HG03039 (cell line): ENCODE data around the gene MRAP.
"Not testable (repeated sequence)": the region's sequence is repeated elsewhere in the genome, so short reads cannot be mapped to it uniquely, and the experiment has no call there.

ENCODE experiments used
- ATAC-seq: cut with Tn5 transposase; IDR thresholded peaks from one replicate; pipeline ENCODE4 v1.9.1; 2021; ENCODE audit warnings: mild to moderate bottlenecking, moderate library complexity; ENCODE audit not compliant: unreplicated experiment

Gene MRAP

GRCh38 chr21:32298658-32299081 lies at the start of gene MRAP:
Gene MRAP (plus strand): TSS chr21:32298855. CDS start chr21:32298972, 117 bp downstream.
- ATAC-seq = no peak

- no peak for ATAC-seq
These were observed 49.0 kb upstream of the MRAP start for GRCh38 chr21:32249511-32250280.

GRCh38 chr21:32252136-32252535 lies 46.5 kb upstream of the MRAP start:
- ATAC-seq = no peak

- no peak for ATAC-seq
These were observed 45.4 kb upstream of the MRAP start for GRCh38 chr21:32253215-32253641.

- no peak for ATAC-seq
These were observed 42.4 kb upstream of the MRAP start for GRCh38 chr21:32256251-32256650.

GRCh38 chr21:32256873-32257620 lies 41.6 kb upstream of the MRAP start:
- ATAC-seq = no peak

GRCh38 chr21:32257962-32258785 lies 40.5 kb upstream of the MRAP start:
- ATAC-seq = no peak

GRCh38 chr21:32258786-32259048 lies 39.9 kb upstream of the MRAP start:
- ATAC-seq = not testable (repeated sequence)

- ATAC-seq = no peak
These were observed 38.5 kb upstream of the MRAP start for GRCh38 chr21:32260130-32260529.

- ATAC-seq = no peak
These were observed 36.7 kb upstream of the MRAP start for GRCh38 chr21:32261929-32262328.

GRCh38 chr21:32265321-32265720 lies 33.3 kb upstream of the MRAP start:
- not testable (repeated sequence) for ATAC-seq

- ATAC-seq = no peak
These were observed 27.9 kb upstream of the MRAP start for GRCh38 chr21:32270748-32271147.

GRCh38 chr21:32276671-32277070 lies 22.0 kb upstream of the MRAP start:
- ATAC-seq = no peak

- ATAC-seq = no peak
These were observed 20.6 kb upstream of the MRAP start for GRCh38 chr21:32278103-32278502.

GRCh38 chr21:32278518-32279376 lies 19.9 kb upstream of the MRAP start, which contains the start of gene MIS18A:
Gene MIS18A (minus strand): TSS chr21:32279049. CDS start chr21:32279014, 35 bp downstream.
- ATAC-seq = peak; percentile 95

- ATAC-seq = no peak
These were observed 19.3 kb upstream of the MRAP start for GRCh38 chr21:32279377-32279680.

GRCh38 chr21:32281531-32281930 lies 17.1 kb upstream of the MRAP start:
- no peak for ATAC-seq

GRCh38 chr21:32282992-32283391 lies 15.7 kb upstream of the MRAP start:
- no peak for ATAC-seq

- no peak for ATAC-seq
These were observed 13.2 kb upstream of the MRAP start for GRCh38 chr21:32285476-32285875.

GRCh38 chr21:32297449-32297848 lies 1.2 kb upstream of the MRAP start:
- no peak for ATAC-seq

GRCh38 chr21:32298148-32298559 lies 501 bp upstream of the MRAP start:
- ATAC-seq = no peak
